HepG2 (cell line): ENCODE results near the gene RPS13. TPM values are rescaled to one million over a fixed set of nuclear protein-coding genes. Genes with fewer than 3 reads are reported as not detected.
A peak's percentile ranks its signal among the peaks of the same experiment; 100 is the strongest.

ENCODE experiments used
- ATAC-seq: fragments of 200-7000 bp; cut with Tn5 transposase; 3 replicates; pipeline ENCODE4 v1.9.1; 2020; ENCODE audit warnings: mild to moderate bottlenecking, moderate library complexity
- BruUV-seq: library from RNA; stranded (reverse); fragments of 400-500 nt; replicated peaks from 2 replicates; lab custom pipeline; 2021; lab: Mats Ljungman, UMichigan
- CTCF ChIA-PET: fragments of 300-600 bp; formaldehyde crosslinking; extraction: SDS; loops from one replicate; lab custom pipeline; 2021; ENCODE audit warnings: low total read pairs, inconsistent platforms, low intra/inter-chr PET ratio; lab: Yijun Ruan, JAX
- POLR2A ChIA-PET: fragments of 350-600 bp; sonication (Branson Sonifier 250); formaldehyde crosslinking; loops from one replicate; lab custom pipeline; 2020; ENCODE audit warnings: antibody characterized with exemption, inconsistent platforms; lab: Yijun Ruan, JAX
- DNase-seq: peaks from one replicate; pipeline ENCODE4 v3.0.0-alpha.2; 2015; ENCODE audit warnings: low spot score
- FAIRE-seq: peaks from 3 replicates; lab custom pipeline; 2011; peaks lifted over from hg19 to GRCh38; lab: Jason Lieb, UNC
- H2AFZ ChIP-seq: one replicate; pipeline ENCODE4 v1.6.1; 2011; ENCODE audit warnings: low read length, inconsistent platforms
- H3K27ac ChIP-seq: fragments of 300-600 bp; 3 replicates; pipeline ENCODE4 v1.8.0; 2011; ENCODE audit warnings: mixed run types, mild to moderate bottlenecking, mixed read lengths, low read length, inconsistent platforms; ENCODE audit not compliant: insufficient read depth; ENCODE audit errors: extremely low read length
- H3K27me3 ChIP-seq, 2 experiments: fragments of 200-600 bp in 1 of 2; 2 replicates in 1 of 2; 3 replicates in 1 of 2; pipeline versions ENCODE4 v1.6.0 to v1.8.0; 2011; ENCODE audit warnings: low read length in 2 of 2, mild to moderate bottlenecking in 2 of 2, moderate library complexity in 2 of 2, inconsistent platforms in 1 of 2; ENCODE audit not compliant: insufficient read depth in 2 of 2, control insufficient read depth in 1 of 2
- H3K36me3 ChIP-seq, 2 experiments: fragments of 200-600 bp in 1 of 2; replicated peaks in 1 of 2; 2 replicates in 1 of 2; 3 replicates in 1 of 2; pipeline versions ENCODE4 v1.5.1 to v1.8.0; 2011; ENCODE audit warnings: low read length in 2 of 2, inconsistent platforms in 1 of 2; ENCODE audit not compliant: insufficient read depth in 2 of 2, control insufficient read depth in 1 of 2
- H3K4me1 ChIP-seq: 2 replicates; pipeline ENCODE4 v1.5.1; 2012; ENCODE audit warnings: low read length, inconsistent platforms; ENCODE audit not compliant: insufficient read depth
- H3K4me2 ChIP-seq: 2 replicates; pipeline ENCODE4 v1.6.0; 2011; ENCODE audit warnings: low read depth, low read length, inconsistent platforms
- H3K4me3 ChIP-seq, 3 experiments: fragments of 200-600 bp in 1 of 3; sonication (generic), shearing (Covaris generic) in 1 of 3; replicated peaks in 1 of 3; 2 replicates each; pipeline ENCODE4 v1.5.1; 2011 to 2016; ENCODE audit warnings: low read length in 3 of 3, inconsistent platforms in 2 of 3, low read depth in 2 of 3, mild to moderate bottlenecking in 2 of 3, control low read depth in 1 of 3, mixed read lengths in 1 of 3; ENCODE audit not compliant: insufficient read depth in 1 of 3
- H3K79me2 ChIP-seq: one replicate; pipeline ENCODE4 v1.6.1; 2011; ENCODE audit warnings: low read length, inconsistent platforms; ENCODE audit not compliant: insufficient read depth
- H3K9ac ChIP-seq: 2 replicates; pipeline ENCODE4 v1.6.0; 2011; ENCODE audit warnings: mild to moderate bottlenecking, low read depth, low read length, inconsistent platforms; ENCODE audit not compliant: insufficient read depth
- H3K9me3 ChIP-seq: 2 replicates; pipeline ENCODE4 v1.5.1; 2012; ENCODE audit warnings: mild to moderate bottlenecking, low read length
- H4K20me1 ChIP-seq: 2 replicates; pipeline ENCODE4 v1.6.0; 2011; ENCODE audit warnings: inconsistent platforms, mild to moderate bottlenecking, low read length, moderate library complexity; ENCODE audit not compliant: insufficient read depth
- DRAP1 ChIP-seq: IDR thresholded peaks from 2 replicates; pipeline ENCODE4 v1.6.1; 2016; ENCODE audit warnings: missing genetic modification reagents, missing compliant biosample characterization
- HIVEP1 ChIP-seq: sonication (generic); formaldehyde crosslinking; IDR thresholded peaks from 2 replicates; pipeline ENCODE4 v1.4.0; 2020; ENCODE audit warnings: mild to moderate bottlenecking, missing genetic modification reagents
- HMGXB3 ChIP-seq: sonication (generic); formaldehyde crosslinking; IDR thresholded peaks from 2 replicates; pipeline ENCODE4 v1.4.0; 2020; ENCODE audit warnings: missing genetic modification reagents, borderline replicate concordance
- RNF2 ChIP-seq: fragments of 450-650 bp; conservative IDR thresholded peaks from 2 replicates; pipeline ENCODE4 v1.6.1; 2016; ENCODE audit warnings: low read depth
- SNAPC2 ChIP-seq: sonication (generic); formaldehyde crosslinking; IDR thresholded peaks from 2 replicates; pipeline ENCODE4 v1.8.1; 2022; ENCODE audit warnings: mild to moderate bottlenecking, missing genetic modification reagents
- TEAD2 ChIP-seq: sonication (generic); formaldehyde crosslinking; IDR thresholded peaks from 2 replicates; pipeline ENCODE4 v1.9.0; 2021; ENCODE audit warnings: missing genetic modification reagents
- ZNF574 ChIP-seq: sonication (generic); formaldehyde crosslinking; IDR thresholded peaks from 2 replicates; pipeline ENCODE4 v1.4.0; 2020; ENCODE audit warnings: missing genetic modification reagents
- ZNF782 ChIP-seq: sonication (generic); formaldehyde crosslinking; IDR thresholded peaks from 2 replicates; pipeline ENCODE4 v1.4.0; 2020; ENCODE audit warnings: missing genetic modification reagents, mild to moderate bottlenecking, borderline replicate concordance
- ZNF790 ChIP-seq: sonication (generic); formaldehyde crosslinking; IDR thresholded peaks from 2 replicates; pipeline ENCODE4 v1.8.0; 2022; ENCODE audit warnings: missing genetic modification reagents, mild to moderate bottlenecking, borderline replicate concordance
- ZNF841 ChIP-seq: sonication (generic); formaldehyde crosslinking; IDR thresholded peaks from 2 replicates; pipeline ENCODE4 v1.8.1; 2023; ENCODE audit warnings: missing genetic modification reagents, borderline replicate concordance
- WGBS: methylation state at CpG from one replicate; pipeline ENCODE4 v1.1.6; 2017; ENCODE audit warnings: low lambda C conversion rate; 5-methylcytosine and 5-hydroxymethylcytosine counted together
- in situ Hi-C: cut with HindIII; loops from 2 replicates; pipeline ENCODE4 v1.10.0; 2017; ENCODE audit warnings: low pct_unique_long_range_greater_than_20kb; ENCODE audit not compliant: extremely low pct_ligation_motif_present
- intact Hi-C: fragments of 100-400 bp; cut with micrococcal nuclease; formaldehyde crosslinking; loops from one replicate; pipeline ENCODE4 v1.10.0; 2022; ENCODE audit not compliant: unreplicated experiment
- polyA plus RNA-seq, 8 experiments: library from polyadenylated mRNA; depleted of rRNA in 3 of 8; stranded (reverse) in 7 of 8; unstranded in 1 of 8; fragments of >200 nt; fragmentation: Illumina TruSeq in 4 of 8; extraction: Trizol in 4 of 8; gene quantifications; 2 replicates each; pipeline versions ENCODE4 v1.2.1 to v1.2.3, GENCODE V29; 2011 to 2016; ENCODE audit warnings: low read depth in 4 of 8, missing spikeins in 1 of 8, mixed read lengths in 1 of 8; ENCODE audit not compliant: insufficient read depth in 1 of 8
- total RNA-seq, 5 experiments: library from RNA; depleted of rRNA; stranded (reverse); fragments of >200 nt; fragmentation: Illumina TruSeq; extraction: Trizol; gene quantifications; 2 replicates each; pipeline ENCODE4 v1.2.3, GENCODE V29; 2016; ENCODE audit warnings: low read depth in 1 of 5
- TF ChIP-seq, protein P1 (sequence below): IDR thresholded peaks from 2 replicates; pipeline ENCODE4 v1.6.1; 2012; ENCODE audit warnings: low read length, improper control_type of control experiment

The RPS13 gene
- total and polyA plus RNA-seq, 2 of the 13 experiments (the other 11 are each of a cell fraction or from before 2014, with no cell fraction given): 1,542 to 2,245 TPM

GRCh38 chr11:17036666-17037658, 40.5 kb downstream of the RPS13 start:
- ChIA-PET POLR2A (interaction anchor here (0.9 to 1.8 kb wide), 2 partner anchors 24 to 33 kb away, joined by 3 read pairs; no protein-coding TSS in a partner anchor), CTCF (interaction anchor here (1.7 to 3.3 kb wide), 2 partner anchors 27 to 91 kb away, joined by 6 to 23 read pairs; no protein-coding TSS in a partner anchor)
- no TSS peak for BruUV-seq
- no peaks in the 10 kb centered on the region for H3K79me2 ChIP-seq
- no peak overlapping the region; the same call in 1 of the 2 replicates for H3K9ac ChIP-seq
- intact Hi-C loops: loop anchor here (1.0 kb wide), 2 partner anchors 26 to 91 kb away; no protein-coding TSS in a partner anchor
- WGBS: 86% methylated on average over 6 of the region's 6 CpGs
- H3K4me1 ChIP-seq: peaks cover 15% of the 10 kb centered on the region
- in situ Hi-C loops: no loop called here
- H4K20me1 ChIP-seq: no peaks in the 10 kb centered on the region
- H3K4me2 ChIP-seq: no peak overlapping the region
- H2AFZ ChIP-seq: no peak overlapping the region
- no peak overlapping the region for H3K4me3 ChIP-seq
- no peaks in the 10 kb centered on the region for H3K9me3 ChIP-seq
- peak; percentile 66 for DNase-seq
- no peaks in the 10 kb centered on the region for H3K27me3 ChIP-seq
- H3K36me3 ChIP-seq: no peaks in the 10 kb centered on the region
- peak; percentile 94 for ATAC-seq
- no peak overlapping the region for H3K27ac ChIP-seq
- FAIRE-seq: peak; percentile 85
- TF ChIP-seq HIVEP1 (no peak), DRAP1 (CRISPR knock-in tag) (no peak), RNF2 (no peak), ZNF782 (CRISPR knock-in tag) (no peak), TEAD2 (no peak), ZNF841 (CRISPR knock-in tag) (no peak), HMGXB3 (CRISPR knock-in tag) (no peak), ZNF790 (CRISPR knock-in tag) (no peak), SNAPC2 (CRISPR knock-in tag) (no peak), ZNF574 (CRISPR knock-in tag) (no peak)
- TF ChIP-seq, protein P1, sequence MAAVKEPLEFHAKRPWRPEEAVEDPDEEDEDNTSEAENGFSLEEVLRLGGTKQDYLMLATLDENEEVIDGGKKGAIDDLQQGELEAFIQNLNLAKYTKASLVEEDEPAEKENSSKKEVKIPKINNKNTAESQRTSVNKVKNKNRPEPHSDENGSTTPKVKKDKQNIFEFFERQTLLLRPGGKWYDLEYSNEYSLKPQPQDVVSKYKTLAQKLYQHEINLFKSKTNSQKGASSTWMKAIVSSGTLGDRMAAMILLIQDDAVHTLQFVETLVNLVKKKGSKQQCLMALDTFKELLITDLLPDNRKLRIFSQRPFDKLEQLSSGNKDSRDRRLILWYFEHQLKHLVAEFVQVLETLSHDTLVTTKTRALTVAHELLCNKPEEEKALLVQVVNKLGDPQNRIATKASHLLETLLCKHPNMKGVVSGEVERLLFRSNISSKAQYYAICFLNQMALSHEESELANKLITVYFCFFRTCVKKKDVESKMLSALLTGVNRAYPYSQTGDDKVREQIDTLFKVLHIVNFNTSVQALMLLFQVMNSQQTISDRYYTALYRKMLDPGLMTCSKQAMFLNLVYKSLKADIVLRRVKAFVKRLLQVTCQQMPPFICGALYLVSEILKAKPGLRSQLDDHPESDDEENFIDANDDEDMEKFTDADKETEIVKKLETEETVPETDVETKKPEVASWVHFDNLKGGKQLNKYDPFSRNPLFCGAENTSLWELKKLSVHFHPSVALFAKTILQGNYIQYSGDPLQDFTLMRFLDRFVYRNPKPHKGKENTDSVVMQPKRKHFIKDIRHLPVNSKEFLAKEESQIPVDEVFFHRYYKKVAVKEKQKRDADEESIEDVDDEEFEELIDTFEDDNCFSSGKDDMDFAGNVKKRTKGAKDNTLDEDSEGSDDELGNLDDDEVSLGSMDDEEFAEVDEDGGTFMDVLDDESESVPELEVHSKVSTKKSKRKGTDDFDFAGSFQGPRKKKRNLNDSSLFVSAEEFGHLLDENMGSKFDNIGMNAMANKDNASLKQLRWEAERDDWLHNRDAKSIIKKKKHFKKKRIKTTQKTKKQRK: no peak
